ENCODE data around the gene GDF7. TPM values are rescaled to one million over a fixed set of nuclear protein-coding genes. Genes with fewer than 3 reads are reported as not detected.

The GDF7 gene
- total RNA-seq, 6 experiments from 2014 or later, result 0.95 to 5.0 (median 2.9) TPM

- DNase-seq, result peak in 2 of 3 donors; percentile 44 to 47
- ATAC-seq, result peak in 2 of 4 donors; percentile 8 to 46
- Histone ChIP-seq H3K27ac (no peak overlapping the region), H3K9me3 (no peaks in the 10 kb centered on the region), H3K4me1 (peaks cover 0 to 13% (median 3%) of the 10 kb centered on the region in 4 donors), H3K27me3 (no peaks in the 10 kb centered on the region), H3K4me3 (no peak overlapping the region), H3K36me3 (peaks cover 0 to 13% (median 2%) of the 10 kb centered on the region in 4 donors)
- intact Hi-C loops (cut with DNase I), result loop anchor here in 1 of 2 donors (5.0 kb wide), 2 partner anchors 199 to 244 kb away; no protein-coding TSS in a partner anchor
- TF ChIP-seq POLR2A (IDR thresholded peaks at IDR 0.05) (no peak), CTCF (IDR thresholded peaks at IDR 0.05) (no peak)
- WGBS (ENCODE audit: insufficient coverage, low coverage, low lambda C conversion rate, missing lambda C conversion rate), result 78% methylated on average over 11 of the region's 23 CpGs
Measured at GRCh38 chr2:20641123-20641985, 25.6 kb upstream of the GDF7 start.

- Histone ChIP-seq H3K27ac (no peak overlapping the region), H3K4me1 (peaks cover 0 to 5% (median 1%) of the 10 kb centered on the region in 4 donors), H3K36me3 (peaks cover 0 to 13% (median 2%) of the 10 kb centered on the region in 4 donors), H3K27me3 (no peaks in the 10 kb centered on the region), H3K4me3 (no peak overlapping the region), H3K9me3 (no peaks in the 10 kb centered on the region)
- ATAC-seq (peak; percentile 92 to 94 (median 94)), DNase-seq (peak; percentile 79 to 81 (median 80))
- TF ChIP-seq CTCF (IDR thresholded peaks at IDR 0.05), result peak; percentile 91 to 96 (median 94)
- no peak for TF ChIP-seq POLR2A (IDR thresholded peaks at IDR 0.05)
- WGBS (ENCODE audit: insufficient coverage, low coverage, low lambda C conversion rate, missing lambda C conversion rate), result 49% methylated on average over 4 of the region's 26 CpGs
- intact Hi-C loops (cut with DNase I), result loop anchor here in 1 of 2 donors (5.0 kb wide), 2 partner anchors 200 to 245 kb away; no protein-coding TSS in a partner anchor
Measured at GRCh38 chr2:20642055-20642971, 24.6 kb upstream of the GDF7 start.

GRCh38 chr2:20643060-20643459 is 23.9 kb upstream of the GDF7 start:
- 93% methylated on average over 5 of the region's 7 CpGs for WGBS (ENCODE audit: insufficient coverage, low coverage, low lambda C conversion rate, missing lambda C conversion rate)
- H3K4me3 ChIP-seq, result no peak overlapping the region
- H3K36me3 ChIP-seq, result peaks cover 0 to 13% (median 2%) of the 10 kb centered on the region in 4 donors
- H3K27ac ChIP-seq, result no peak overlapping the region
- no peak for TF ChIP-seq POLR2A (IDR thresholded peaks at IDR 0.05)
- no peak for TF ChIP-seq CTCF (IDR thresholded peaks at IDR 0.05)
- ATAC-seq (no peak), DNase-seq (peak in 1 of 3 donors; percentile 28)
- intact Hi-C loops (cut with DNase I), result loop anchor here in 1 of 2 donors (5.0 kb wide), 2 partner anchors 201 to 246 kb away; no protein-coding TSS in a partner anchor
- peaks cover 0 to 5% (median 0%) of the 10 kb centered on the region in 4 donors for H3K4me1 ChIP-seq
- H3K27me3 ChIP-seq, result no peaks in the 10 kb centered on the region
- H3K9me3 ChIP-seq, result no peaks in the 10 kb centered on the region

- WGBS (ENCODE audit: insufficient coverage, low coverage, low lambda C conversion rate, missing lambda C conversion rate), result 42% methylated on average over 3 of the region's 3 CpGs
- DNase-seq, result no peak
- ATAC-seq, result no peak
- Histone ChIP-seq H3K36me3 (peaks cover 0 to 13% (median 2%) of the 10 kb centered on the region in 4 donors), H3K27ac (no peak overlapping the region), H3K4me3 (no peak overlapping the region), H3K4me1 (peaks cover 0 to 13% (median 0%) of the 10 kb centered on the region in 4 donors), H3K9me3 (no peaks in the 10 kb centered on the region), H3K27me3 (no peaks in the 10 kb centered on the region)
- TF ChIP-seq POLR2A (IDR thresholded peaks at IDR 0.05) (no peak), CTCF (IDR thresholded peaks at IDR 0.05) (no peak)
- intact Hi-C loops (cut with DNase I), result loop anchor here in 1 of 2 donors (5.0 kb wide), 2 partner anchors 202 to 247 kb away; no protein-coding TSS in a partner anchor
Measured at GRCh38 chr2:20643826-20644225, 23.1 kb upstream of the GDF7 start.

All from right lobe of liver (tissue), 6 donors.